NCI-H1092 (cell line): Measurements from ENCODE around the gene DUSP9.

Source experiments
- DNase-seq: peaks from one replicate; lab custom pipeline; 2025; lab: John Stamatoyannopoulos, UW

The DUSP9 gene

GRCh38 chrX:153621949-153622598, 24.9 kb upstream of the DUSP9 start:
- no peak for DNase-seq

- DNase-seq = no peak
Measured at GRCh38 chrX:153622661-153623309, 24.2 kb upstream of the DUSP9 start.

GRCh38 chrX:153623310-153624029, 23.5 kb upstream of the DUSP9 start:
- DNase-seq = no peak

GRCh38 chrX:153624196-153625091, 22.6 kb upstream of the DUSP9 start:
- DNase-seq = no peak

- no peak for DNase-seq
Measured at GRCh38 chrX:153625271-153626024, 21.6 kb upstream of the DUSP9 start.

- DNase-seq = no peak
Measured at GRCh38 chrX:153626025-153626633, 20.9 kb upstream of the DUSP9 start.

- DNase-seq = no peak
Measured at GRCh38 chrX:153626863-153627674, 19.9 kb upstream of the DUSP9 start.

- no peak for DNase-seq
Measured at GRCh38 chrX:153627675-153628111, 19.3 kb upstream of the DUSP9 start.

- DNase-seq = no peak
Measured at GRCh38 chrX:153628129-153628528, 18.9 kb upstream of the DUSP9 start.

- DNase-seq = no peak
Measured at GRCh38 chrX:153628665-153629064, 18.3 kb upstream of the DUSP9 start.

GRCh38 chrX:153631346-153631745, 15.7 kb upstream of the DUSP9 start:
- DNase-seq = no peak

- no peak for DNase-seq
Measured at GRCh38 chrX:153631907-153632594, 15.0 kb upstream of the DUSP9 start.

GRCh38 chrX:153632595-153632946, 14.4 kb upstream of the DUSP9 start:
- DNase-seq = no peak

GRCh38 chrX:153633048-153633447, 14.0 kb upstream of the DUSP9 start:
- no peak for DNase-seq

GRCh38 chrX:153633607-153634180, 13.3 kb upstream of the DUSP9 start:
- no peak for DNase-seq

- DNase-seq = no peak
Measured at GRCh38 chrX:153634236-153634635, 12.8 kb upstream of the DUSP9 start.

- no peak for DNase-seq
Measured at GRCh38 chrX:153634832-153635231, 12.2 kb upstream of the DUSP9 start.

- DNase-seq = no peak
Measured at GRCh38 chrX:153635388-153635787, 11.6 kb upstream of the DUSP9 start.
